GM12875 (cell line): ENCODE results near the gene DPM3.

Experiments
- H3K4me3 ChIP-seq: one replicate; pipeline ENCODE4 v1.5.1; 2011; ENCODE audit warnings: low read depth, low read length, control low read depth
- CTCF ChIP-seq: IDR thresholded peaks from 2 replicates; pipeline ENCODE4 v1.5.1; 2011; ENCODE audit warnings: low read depth, mild to moderate bottlenecking, control low read depth, inconsistent platforms, low read length, moderate library complexity, borderline replicate concordance; ENCODE audit not compliant: insufficient read depth

The DPM3 gene

GRCh38 chr1:155130272-155131006, 9.9 kb downstream of the DPM3 start:
- H3K4me3 ChIP-seq = no peak overlapping the region
- TF ChIP-seq CTCF = no peak

GRCh38 chr1:155128755-155129473, 11.4 kb downstream of the DPM3 start:
- no peak for TF ChIP-seq CTCF
- H3K4me3 ChIP-seq = no peak overlapping the region

- no peak for TF ChIP-seq CTCF
- no peak overlapping the region for H3K4me3 ChIP-seq
Observed at GRCh38 chr1:155127967-155128754, 12.2 kb downstream of the DPM3 start.

- no peak within 1 kb of the TSS for H3K4me3 ChIP-seq
- TF ChIP-seq CTCF = no peak
Observed at GRCh38 chr1:155127105-155127966, 13.0 kb downstream of the DPM3 start, which contains the start of gene EFNA1. EFNA1 (plus strand) TSS chr1:155127876; CDS start chr1:155127978, 102 bp downstream.

GRCh38 chr1:155126556-155127104, 13.7 kb downstream of the DPM3 start:
- no peak for TF ChIP-seq CTCF
- no peak overlapping the region for H3K4me3 ChIP-seq

- no peak for TF ChIP-seq CTCF
- no peak overlapping the region for H3K4me3 ChIP-seq
Observed at GRCh38 chr1:155125946-155126555, 14.3 kb downstream of the DPM3 start.
